H1 (cell line): ENCODE data around the gene OLA1. TPM values are rescaled to one million over a fixed set of nuclear protein-coding genes. Genes with fewer than 3 reads are reported as not detected.

Source experiments
- CTCF ChIA-PET: fragments of 300-600 bp; sonication (Branson Sonifier 250); formaldehyde crosslinking; loops from one replicate; lab custom pipeline; 2021; ENCODE audit not compliant: partially characterized antibody; lab: Charles Lee
- POLR2A ChIA-PET: fragments of 300-600 bp; sonication (Branson Sonifier 250); formaldehyde crosslinking; loops from one replicate; lab custom pipeline; 2021; ENCODE audit warnings: inconsistent platforms; ENCODE audit not compliant: partially characterized antibody; lab: Charles Lee
- DNase-seq, 2 experiments: peaks; one replicate each; pipeline versions ENCODE4 v3.0.0 to v3.0.0-alpha.2; 2010 to 2022; ENCODE audit warnings: low spot score in 2 of 2, low read depth in 1 of 2, mixed read lengths in 1 of 2
- FAIRE-seq: peaks from 2 replicates; lab custom pipeline; 2011; peaks lifted over from hg19 to GRCh38; lab: Jason Lieb, UNC
- H2AFZ ChIP-seq: 2 replicates; pipeline ENCODE4 v1.8.1; 2012; ENCODE audit warnings: low read length, inconsistent platforms
- H2AK5ac ChIP-seq: 2 replicates; pipeline ENCODE4 v1.6.1; 2013; ENCODE audit warnings: low read depth, low read length
- H2BK120ac ChIP-seq: replicated peaks from 2 replicates; pipeline ENCODE3; 2013; ENCODE audit warnings: low read depth, low read length, inconsistent platforms
- H2BK12ac ChIP-seq: 2 replicates; pipeline ENCODE4 v1.6.1; 2013; ENCODE audit warnings: low read depth, low read length
- H2BK15ac ChIP-seq: 2 replicates; pipeline ENCODE4 v1.6.1; 2013; ENCODE audit warnings: low read length
- H2BK20ac ChIP-seq: 2 replicates; pipeline ENCODE4 v1.6.1; 2013; ENCODE audit warnings: low read length
- H2BK5ac ChIP-seq: 2 replicates; pipeline ENCODE4 v1.6.1; 2013; ENCODE audit warnings: low read depth, low read length
- H3K14ac ChIP-seq: 2 replicates; pipeline ENCODE4 v1.6.1; 2013; ENCODE audit warnings: inconsistent platforms; ENCODE audit not compliant: insufficient read length
- H3K18ac ChIP-seq: 2 replicates; pipeline ENCODE4 v1.6.1; 2013; ENCODE audit warnings: low read length; ENCODE audit errors: extremely low read depth
- H3K23ac ChIP-seq: 2 replicates; pipeline ENCODE4 v1.6.1; 2013; ENCODE audit warnings: inconsistent platforms; ENCODE audit not compliant: insufficient read length
- H3K23me2 ChIP-seq: 2 replicates; pipeline ENCODE4 v1.6.1; 2013; ENCODE audit warnings: low read depth, low read length
- H3K27ac ChIP-seq: 2 replicates; pipeline ENCODE4 v1.6.1; 2011; ENCODE audit warnings: low read depth, low read length, inconsistent platforms
- H3K27me3 ChIP-seq, 4 experiments: replicated peaks in 1 of 4; 1 replicate in 1 of 4; 2 replicates in 3 of 4; pipeline versions ENCODE4 v1.6.1 to v1.8.1; 2011 to 2013; ENCODE audit warnings: low read length in 3 of 4, mild to moderate bottlenecking in 3 of 4, inconsistent platforms in 2 of 4, mixed read lengths in 2 of 4, moderate library complexity in 1 of 4; ENCODE audit not compliant: control insufficient read depth in 3 of 4, insufficient read depth in 3 of 4; ENCODE audit errors: extremely low read depth in 1 of 4
- H3K36me3 ChIP-seq, 4 experiments: 2 replicates each; pipeline versions ENCODE4 v1.6.1 to v1.8.1; 2011 to 2013; ENCODE audit warnings: mild to moderate bottlenecking in 4 of 4, low read length in 3 of 4, moderate library complexity in 2 of 4, control low read depth in 1 of 4, inconsistent platforms in 1 of 4; ENCODE audit not compliant: insufficient read depth in 4 of 4, control insufficient read depth in 2 of 4
- H3K4ac ChIP-seq: replicated peaks from 2 replicates; pipeline ENCODE3; 2013; ENCODE audit warnings: low read length, low read depth, mixed read lengths, inconsistent platforms; ENCODE audit not compliant: insufficient read length
- H3K4me1 ChIP-seq, 4 experiments: replicated peaks in 1 of 4; 1 replicate in 1 of 4; 2 replicates in 3 of 4; pipeline versions ENCODE4 v1.6.1 to v1.8.1; 2011 to 2013; ENCODE audit warnings: low read length in 3 of 4, inconsistent platforms in 2 of 4, mixed read lengths in 1 of 4; ENCODE audit not compliant: insufficient read depth in 4 of 4, control insufficient read depth in 3 of 4
- H3K4me2 ChIP-seq, 2 experiments: 2 replicates each; pipeline versions ENCODE4 v1.6.1 to v1.8.1; 2011 to 2013; ENCODE audit warnings: low read depth in 2 of 2, low read length in 2 of 2, control low read depth in 1 of 2, inconsistent platforms in 1 of 2, mild to moderate bottlenecking in 1 of 2; ENCODE audit not compliant: insufficient read depth in 1 of 2
- H3K4me3 ChIP-seq, 4 experiments: fragments of 200-600, 300-600 bp in 1 of 4; sonication (generic), shearing (Covaris generic), sonication (Bioruptor Twin) in 1 of 4; 2 replicates each; pipeline versions ENCODE4 v1.5.1 to v1.8.1; 2011 to 2016; ENCODE audit warnings: low read length in 4 of 4, low read depth in 3 of 4, control low read depth in 2 of 4, inconsistent platforms in 2 of 4, mild to moderate bottlenecking in 2 of 4, mixed read lengths in 1 of 4, moderate library complexity in 1 of 4; ENCODE audit not compliant: insufficient read depth in 2 of 4; ENCODE audit errors: extremely low read depth in 1 of 4
- H3K56ac ChIP-seq: replicated peaks from 2 replicates; pipeline ENCODE3; 2013; ENCODE audit warnings: low read depth, mild to moderate bottlenecking, mixed read lengths, low read length, inconsistent platforms; ENCODE audit not compliant: insufficient read length
- H3K79me1 ChIP-seq: 2 replicates; pipeline ENCODE4 v1.6.1; 2013; ENCODE audit warnings: low read depth, low read length, control low read depth
- H3K79me2 ChIP-seq, 2 experiments: 2 replicates each; pipeline versions ENCODE4 v1.6.1 to v1.8.1; 2012 to 2013; ENCODE audit warnings: low read length in 2 of 2, mild to moderate bottlenecking in 2 of 2, inconsistent platforms in 1 of 2; ENCODE audit not compliant: insufficient read depth in 2 of 2, control insufficient read depth in 1 of 2
- H3K9ac ChIP-seq, 4 experiments: replicated peaks in 1 of 4; 1 replicate in 1 of 4; 2 replicates in 3 of 4; pipeline versions ENCODE4 v1.6.1 to v1.8.1; 2011 to 2013; ENCODE audit warnings: low read depth in 3 of 4, low read length in 3 of 4, control low read depth in 2 of 4, mild to moderate bottlenecking in 2 of 4, moderate library complexity in 2 of 4, inconsistent platforms in 1 of 4; ENCODE audit errors: extremely low read depth in 1 of 4
- H3K9me3 ChIP-seq, 2 experiments: 2 replicates each; pipeline versions ENCODE4 v1.6.1 to v1.8.1; 2012 to 2013; ENCODE audit warnings: mild to moderate bottlenecking in 2 of 2, moderate library complexity in 2 of 2, control low read depth in 1 of 2, inconsistent platforms in 1 of 2, low read depth in 1 of 2, low read length in 1 of 2, mixed read lengths in 1 of 2; ENCODE audit not compliant: insufficient read depth in 2 of 2
- H4K20me1 ChIP-seq, 2 experiments: replicated peaks in 1 of 2; 2 replicates each; pipeline versions ENCODE3 to v1.8.1; 2011 to 2013; ENCODE audit warnings: inconsistent platforms in 2 of 2, low read length in 2 of 2, mild to moderate bottlenecking in 1 of 2; ENCODE audit not compliant: insufficient read depth in 2 of 2, control insufficient read depth in 1 of 2
- H4K5ac ChIP-seq: 2 replicates; pipeline ENCODE4 v1.6.1; 2013; ENCODE audit warnings: low read length, low read depth, mixed read lengths, inconsistent platforms; ENCODE audit not compliant: insufficient read length
- H4K8ac ChIP-seq: 2 replicates; pipeline ENCODE4 v1.8.0; 2013; ENCODE audit warnings: mild to moderate bottlenecking, moderate library complexity, low read length, inconsistent platforms; ENCODE audit not compliant: insufficient read depth; ENCODE audit errors: extremely low read depth
- H4K91ac ChIP-seq: replicated peaks from 2 replicates; pipeline ENCODE3; 2013; ENCODE audit warnings: low read length, mixed read lengths, inconsistent platforms; ENCODE audit not compliant: insufficient read length
- RBBP5 ChIP-seq: IDR thresholded peaks from 2 replicates; pipeline ENCODE4 v1.7.1; 2012; ENCODE audit warnings: low read depth, mild to moderate bottlenecking, inconsistent platforms, low read length, moderate library complexity, borderline replicate concordance
- SIX5 ChIP-seq: IDR thresholded peaks from 2 replicates; pipeline ENCODE4 v1.6.1; 2011; ENCODE audit warnings: mild to moderate bottlenecking, low read depth, low read length
- WGBS, 2 experiments: shearing (Covaris generic) in 1 of 2; methylation state at CpG; one replicate each; pipeline versions ENCODE4 v1.1.6 to v1.1.7; 2013 to 2015; ENCODE audit warnings: low lambda C conversion rate in 2 of 2, mixed read lengths in 2 of 2, inconsistent platforms in 1 of 2, low coverage in 1 of 2, missing lambda C conversion rate in 1 of 2; ENCODE audit not compliant: insufficient replicate concordance in 2 of 2, insufficient coverage in 1 of 2, insufficient read length in 1 of 2; ENCODE audit errors: extremely low coverage in 1 of 2, missing lambda C conversion rate in 1 of 2; 5-methylcytosine and 5-hydroxymethylcytosine counted together
- polyA plus RNA-seq, 7 experiments: library from polyadenylated mRNA; depleted of rRNA in 3 of 7; stranded (reverse) in 5 of 7; unstranded in 2 of 7; fragments of >200 nt in 5 of 7; fragments of 200-250 nt in 2 of 7; gene quantifications; 1 replicate in 5 of 7; 2 replicates in 1 of 7; 4 replicates in 1 of 7; pipeline versions ENCODE4 v1.2.1 to v1.2.3, GENCODE V29; 2011 to 2013; ENCODE audit warnings: missing spikeins in 2 of 7, mixed read lengths in 2 of 7
- total RNA-seq: library from RNA; stranded (reverse); fragmentation: NEBNext Ultra II Directional; extraction: Animal tissue kit (Norgen Biotek cat#: 25700); gene quantifications from 2 replicates; pipeline ENCODE4 v1.2.1, GENCODE V29; 2021
- TF ChIP-seq, protein P1 (sequence below): IDR thresholded peaks from 2 replicates; pipeline ENCODE4 v1.6.1; 2011; ENCODE audit warnings: low read depth, mild to moderate bottlenecking, low read length; ENCODE audit not compliant: insufficient read depth

Gene OLA1
- total and polyA plus RNA-seq, 2 of the 8 experiments (the other 6 are each of a cell fraction or from before 2014, with no cell fraction given) = 39.3 to 158 TPM

DNA sequence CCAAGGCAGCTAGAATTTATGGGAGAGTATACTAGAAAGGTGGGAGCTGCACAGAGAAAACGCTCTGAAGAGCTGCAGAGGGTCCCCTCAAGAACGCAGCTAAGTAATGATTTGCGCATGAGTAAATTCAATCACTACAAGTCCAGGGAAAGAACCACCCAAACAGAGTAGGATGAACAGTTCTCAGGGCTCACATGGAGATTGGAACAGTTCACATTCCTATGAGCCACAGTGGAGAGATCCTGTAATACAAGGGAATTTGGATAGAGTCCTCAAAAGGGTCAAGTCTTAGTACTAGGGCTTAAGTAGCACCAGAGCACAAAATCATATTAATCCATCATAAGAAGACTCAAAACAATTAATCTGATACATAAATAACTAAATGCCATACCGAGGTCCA is 12.7 kb downstream of the OLA1 start:
- Histone ChIP-seq H4K8ac (no peak overlapping the region), H3K36me3 (no peaks in the 10 kb centered on the region), H4K5ac (no peak overlapping the region), H3K23me2 (no peaks in the 10 kb centered on the region), H3K79me1 (peaks cover 2% of the 10 kb centered on the region; the same call in 1 of the 2 replicates), H2BK120ac (no peak overlapping the region), H3K4me2 (no peak overlapping the region), H3K79me2 (peaks cover 9 to 98% of the 10 kb centered on the region in 2 experiments), H3K4me3 (no peak overlapping the region), H3K14ac (no peak overlapping the region), H3K9ac (no peak overlapping the region), H2BK12ac (no peak overlapping the region), H2BK5ac (no peak overlapping the region), H2AFZ (no peak overlapping the region), H3K27ac (no peak overlapping the region), H2AK5ac (no peak overlapping the region), H3K27me3 (no peaks in the 10 kb centered on the region), H3K4ac (no peak overlapping the region), H3K9me3 (no peaks in the 10 kb centered on the region), H3K56ac (no peak overlapping the region), H3K23ac (no peak overlapping the region), H4K20me1 (peaks cover 0 to 9% of the 10 kb centered on the region in 2 experiments), H2BK15ac (no peak overlapping the region), H2BK20ac (no peak overlapping the region), H3K18ac (no peak overlapping the region), H3K4me1 (peaks cover 0 to 5% (median 1%) of the 10 kb centered on the region in 4 experiments; a peak in 2 of 7 replicates), H4K91ac (no peak overlapping the region)
- TF ChIP-seq RBBP5 (no peak), SIX5 (no peak)
- TF ChIP-seq, protein P1, sequence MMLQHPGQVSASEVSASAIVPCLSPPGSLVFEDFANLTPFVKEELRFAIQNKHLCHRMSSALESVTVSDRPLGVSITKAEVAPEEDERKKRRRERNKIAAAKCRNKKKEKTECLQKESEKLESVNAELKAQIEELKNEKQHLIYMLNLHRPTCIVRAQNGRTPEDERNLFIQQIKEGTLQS = no peak
- CTCF ChIA-PET = interaction anchor here (1.0 to 3.0 kb wide), 3 partner anchors 10 to 27 kb away, joined by 3 to 12 read pairs (median 9); no protein-coding TSS in a partner anchor
- POLR2A ChIA-PET = interaction anchor here (0.7 kb wide), 1 partner anchor 11 kb away, joined by 6 read pairs; no protein-coding TSS in a partner anchor
- 82% methylated on average over 4 of the region's 4 CpGs; no CpG with 5 or more reads in 1 of the 2 experiments for WGBS, 2 experiments
- no peak for DNase-seq
- no peak for FAIRE-seq
